GM19035 (cell line): Measurements from ENCODE around the gene ZNF648.
A peak's percentile ranks its signal among the peaks of the same experiment; 100 is the strongest.
"Not testable (repeated sequence)": the region's sequence is repeated elsewhere in the genome, so short reads cannot be mapped to it uniquely, and the experiment has no call there.

ENCODE experiments used
- ATAC-seq: cut with Tn5 transposase; IDR thresholded peaks from one replicate; pipeline ENCODE4 v1.9.1; 2021; ENCODE audit not compliant: unreplicated experiment

The ZNF648 gene, protein sequence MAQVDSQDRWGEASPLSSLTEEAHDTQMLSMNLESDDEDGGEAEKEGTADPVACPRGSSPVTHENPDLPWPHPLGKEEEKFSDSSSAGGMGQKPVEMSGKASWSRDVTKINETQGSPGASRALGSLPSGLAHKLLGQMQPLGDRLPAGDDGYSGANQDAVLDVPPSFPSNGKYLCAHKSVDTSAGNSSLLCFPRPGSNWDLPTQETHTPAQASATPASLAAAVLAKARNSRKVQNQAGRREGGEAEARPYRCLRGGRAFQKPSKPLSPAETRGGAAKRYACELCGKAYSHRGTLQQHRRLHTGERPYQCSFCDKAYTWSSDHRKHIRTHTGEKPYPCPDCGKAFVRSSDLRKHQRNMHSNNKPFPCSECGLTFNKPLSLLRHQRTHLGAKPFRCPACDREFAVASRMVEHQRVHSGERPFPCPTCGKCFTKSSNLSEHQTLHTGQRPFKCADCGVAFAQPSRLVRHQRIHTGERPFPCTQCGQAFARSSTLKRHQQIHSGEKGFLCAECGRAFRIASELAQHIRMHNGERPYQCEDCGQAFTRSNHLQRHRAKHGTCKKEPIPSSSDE

DNA sequence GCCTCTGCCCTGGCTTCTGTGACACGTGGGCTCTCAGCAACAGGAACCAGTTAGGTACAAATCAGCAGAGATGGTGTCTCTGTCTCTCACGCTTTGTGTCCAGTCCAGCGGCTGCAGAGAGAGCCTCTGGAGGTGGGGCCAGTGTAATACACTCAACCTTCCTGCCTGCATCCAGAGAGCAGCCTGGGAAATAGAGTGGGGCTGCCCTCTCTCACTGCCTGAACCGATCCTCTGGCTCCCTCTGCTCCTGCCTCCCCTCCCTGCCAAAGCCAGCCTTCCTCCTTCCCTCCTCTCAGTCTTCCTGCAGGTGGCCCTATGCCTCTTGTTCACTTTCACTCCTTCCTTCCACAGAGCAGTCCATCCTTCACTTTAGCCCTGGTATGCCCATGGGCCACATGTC lies at the start of gene ZNF648:
Gene ZNF648 (minus strand): TSS at position 119 of the 400 bp plus-strand sequence. CDS start 3,702 bp downstream, outside the sequence.
- no peak for ATAC-seq

DNA sequence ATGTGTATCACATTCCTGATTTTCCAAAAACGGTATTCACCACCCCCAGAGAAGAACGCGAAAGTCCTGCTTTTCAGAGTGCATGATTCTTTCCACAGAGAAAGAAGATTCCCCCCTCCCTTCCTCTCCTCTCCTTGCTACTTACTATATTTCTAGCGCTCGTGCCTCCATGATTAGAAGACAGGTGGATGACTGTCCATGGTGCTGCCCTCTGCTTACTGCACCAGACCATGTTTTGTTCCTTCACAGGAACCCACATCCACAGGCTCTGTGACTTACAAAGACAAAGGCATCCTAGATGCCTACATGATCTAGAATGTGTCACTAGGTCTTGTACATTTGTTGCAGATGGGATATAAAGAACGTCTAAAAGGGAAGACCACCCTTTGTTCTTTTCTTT lies 49.1 kb upstream of the ZNF648 start:
- no peak for ATAC-seq

DNA sequence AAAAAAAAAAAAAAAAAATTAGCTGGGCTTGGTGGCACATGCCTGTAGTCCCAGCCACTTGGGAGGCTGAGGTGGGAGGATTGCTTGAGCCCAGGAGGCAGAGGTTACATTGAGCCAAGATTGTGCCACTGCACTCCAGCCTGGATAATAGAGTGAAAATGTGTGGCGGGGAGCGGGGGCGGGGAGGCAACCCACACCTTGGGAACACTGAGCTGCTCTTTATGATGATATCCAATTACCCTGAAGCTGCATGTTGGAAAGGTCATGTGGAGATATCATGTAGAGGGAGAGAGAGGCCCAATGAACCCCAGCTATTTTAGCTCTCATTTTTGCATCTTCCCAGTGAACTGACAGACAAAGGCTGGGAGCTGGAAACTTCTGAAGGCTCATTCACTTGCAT lies 48.3 kb upstream of the ZNF648 start:
- no peak for ATAC-seq

DNA sequence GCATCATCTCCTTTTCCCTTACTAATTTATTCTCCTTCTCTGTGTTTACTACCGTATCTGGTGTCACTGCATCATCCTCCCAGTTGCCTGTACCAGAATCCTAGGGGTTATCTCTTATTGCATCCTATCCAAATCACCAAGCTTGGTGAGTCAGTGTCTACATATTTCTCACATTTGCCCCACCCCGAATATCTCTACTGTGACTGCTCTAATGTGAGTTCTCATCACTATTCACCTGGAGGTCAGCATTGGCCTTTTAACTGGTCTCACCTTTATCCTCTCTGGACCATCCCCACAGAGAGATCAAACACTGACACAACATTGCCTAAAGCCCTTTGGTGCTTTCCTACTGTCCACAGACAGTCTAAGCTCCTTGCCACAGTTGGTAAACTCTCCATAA lies 45.7 kb upstream of the ZNF648 start:
- no peak for ATAC-seq

DNA sequence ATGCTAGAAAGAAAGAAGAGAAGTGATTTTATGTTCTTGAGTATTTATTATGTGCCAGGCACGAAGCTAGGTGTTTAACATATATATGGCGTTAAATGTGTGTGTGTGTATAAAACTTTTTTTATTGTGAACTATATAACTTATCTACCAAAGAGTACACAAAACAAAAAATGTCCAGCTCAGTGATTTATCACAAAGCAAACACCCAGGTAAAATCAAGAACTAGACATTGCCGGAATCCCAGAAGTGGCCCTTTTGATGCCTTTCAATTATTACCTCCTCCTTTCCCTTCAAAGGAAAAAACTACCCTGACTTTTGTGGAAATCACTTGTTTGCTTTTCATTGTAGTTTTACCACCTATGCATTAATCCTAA lies 40.5 kb upstream of the ZNF648 start:
- no peak for ATAC-seq

DNA sequence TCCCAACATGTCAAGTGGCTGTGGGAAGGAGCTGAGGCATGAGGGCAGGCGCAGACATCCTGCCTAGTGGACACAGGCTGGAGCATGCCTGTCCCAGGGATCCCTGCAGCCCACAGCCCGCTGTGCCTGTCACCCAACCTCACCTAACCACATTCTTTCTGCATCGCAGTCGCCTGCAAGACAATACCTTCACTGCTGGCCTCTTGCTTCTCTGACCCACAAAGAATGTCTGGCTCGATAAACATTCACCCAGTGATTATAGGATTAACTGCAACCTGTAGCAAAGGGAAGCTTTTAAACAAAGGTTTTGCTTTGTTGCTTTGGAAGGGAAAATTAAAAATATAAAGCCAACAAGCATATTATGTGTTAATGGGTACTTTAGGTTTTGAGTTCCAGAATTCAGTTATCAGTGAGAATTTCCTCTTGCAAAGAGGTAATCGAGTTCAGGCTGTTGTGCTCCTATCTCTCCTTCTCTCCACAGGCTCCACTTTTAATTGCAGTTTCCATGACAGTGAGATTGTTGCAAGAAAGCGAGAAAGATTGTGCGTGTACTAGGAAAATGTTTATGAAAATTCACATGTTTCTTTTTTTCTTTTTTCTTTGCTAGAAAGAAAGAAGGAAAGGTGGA lies 40.0 kb upstream of the ZNF648 start:
- ATAC-seq, result no peak

- no peak for ATAC-seq
These were observed 36.8 kb upstream of the ZNF648 start for GRCh38 chr1:182098301-182098700.

DNA sequence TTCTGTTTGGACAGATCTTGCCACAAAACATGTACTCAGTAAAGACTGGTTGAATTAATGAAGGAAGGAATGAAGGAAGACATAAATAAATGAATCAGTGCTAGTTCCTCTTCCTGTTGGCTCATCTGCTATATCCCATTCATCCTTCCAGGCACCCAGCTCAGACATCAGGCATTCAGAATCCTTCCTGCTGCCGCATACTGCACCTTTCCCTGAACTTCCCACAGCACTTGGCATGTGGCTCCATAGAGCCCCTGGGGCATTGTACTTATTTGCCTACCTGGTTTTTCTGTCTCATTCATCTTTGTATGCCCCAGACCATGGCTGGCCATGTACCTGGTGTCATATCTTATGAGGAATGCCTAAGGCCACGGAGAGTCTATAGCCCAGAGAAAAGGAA lies 34.4 kb upstream of the ZNF648 start:
- ATAC-seq, result no peak

DNA sequence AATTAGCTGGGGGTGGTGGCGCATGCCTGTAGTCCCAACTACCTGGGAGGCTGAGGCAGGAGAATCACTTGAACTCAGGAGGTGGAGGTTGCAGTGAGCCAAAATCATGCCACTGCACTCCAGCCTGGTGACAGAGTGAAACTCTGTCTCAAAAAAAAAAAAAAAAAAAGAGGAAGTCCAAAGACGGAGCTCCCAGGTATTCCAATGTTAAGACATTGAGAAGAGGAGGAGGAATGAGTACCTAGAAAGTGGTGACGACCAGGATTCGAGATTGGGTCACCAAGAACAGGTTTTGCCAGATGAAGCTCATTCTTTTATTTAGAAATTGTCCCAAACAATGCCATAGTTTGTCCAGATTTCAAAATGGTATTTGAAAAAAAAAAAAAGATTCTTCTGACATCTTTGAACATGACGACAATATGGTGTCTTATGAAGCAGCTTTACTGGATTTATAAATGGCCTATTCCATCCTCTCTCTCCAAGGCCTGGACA lies 33.0 kb upstream of the ZNF648 start:
- ATAC-seq, result not testable (repeated sequence)

- no peak for ATAC-seq
These were observed 32.3 kb upstream of the ZNF648 start for GRCh38 chr1:182093781-182094180.

DNA sequence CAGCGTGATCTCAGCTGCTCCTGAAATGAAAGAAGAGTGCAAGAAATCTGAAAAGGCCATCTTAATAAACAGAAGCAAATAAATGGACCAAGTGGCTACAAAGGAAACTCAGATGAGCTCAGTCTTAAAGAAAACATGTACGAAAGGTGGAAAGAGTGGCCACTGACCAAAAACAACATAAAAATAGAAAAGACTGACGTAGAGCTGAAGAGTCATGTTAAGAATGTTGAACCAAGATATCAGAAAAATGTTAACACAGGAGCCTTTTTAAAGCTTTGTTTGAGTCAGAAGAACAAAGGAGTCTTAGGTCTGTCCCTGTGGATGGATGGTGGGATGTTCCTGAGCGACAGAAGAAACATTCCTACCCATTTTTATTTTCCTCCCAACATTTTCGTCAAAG lies 30.8 kb upstream of the ZNF648 start:
- ATAC-seq, result no peak

GRCh38 chr1:182091083-182091482 lies 29.6 kb upstream of the ZNF648 start:
- no peak for ATAC-seq

DNA sequence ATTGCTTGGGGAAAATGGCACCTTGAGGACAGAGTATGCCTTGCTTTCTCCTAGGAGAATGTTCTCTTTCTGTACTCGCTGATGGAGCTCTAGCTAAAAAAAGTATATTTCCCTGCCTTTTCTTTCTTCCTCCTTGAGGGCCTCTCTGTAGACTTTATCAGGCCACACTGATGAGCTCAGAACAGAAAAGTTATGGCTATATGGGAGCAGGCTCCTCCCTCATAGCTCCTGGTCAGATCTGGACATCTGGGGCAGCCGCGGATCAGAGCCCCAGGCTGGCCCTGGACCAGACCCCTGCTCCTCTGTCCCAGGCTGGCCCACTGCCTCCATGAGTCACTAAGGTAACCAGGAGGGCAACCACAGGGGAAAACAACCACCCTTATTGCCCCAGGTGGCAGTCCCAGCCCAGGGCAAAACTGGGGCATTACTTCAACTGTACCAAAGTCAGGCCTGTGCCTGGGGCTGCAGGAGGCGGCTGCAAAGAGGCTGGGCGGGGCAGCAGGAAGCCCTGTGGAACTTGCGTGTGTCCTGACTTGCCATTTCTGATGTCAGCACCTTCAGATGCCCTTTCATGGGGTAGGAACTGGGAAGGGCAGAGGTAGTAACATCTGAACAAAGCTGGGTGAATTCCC lies 26.3 kb upstream of the ZNF648 start:
- ATAC-seq, result no peak

DNA sequence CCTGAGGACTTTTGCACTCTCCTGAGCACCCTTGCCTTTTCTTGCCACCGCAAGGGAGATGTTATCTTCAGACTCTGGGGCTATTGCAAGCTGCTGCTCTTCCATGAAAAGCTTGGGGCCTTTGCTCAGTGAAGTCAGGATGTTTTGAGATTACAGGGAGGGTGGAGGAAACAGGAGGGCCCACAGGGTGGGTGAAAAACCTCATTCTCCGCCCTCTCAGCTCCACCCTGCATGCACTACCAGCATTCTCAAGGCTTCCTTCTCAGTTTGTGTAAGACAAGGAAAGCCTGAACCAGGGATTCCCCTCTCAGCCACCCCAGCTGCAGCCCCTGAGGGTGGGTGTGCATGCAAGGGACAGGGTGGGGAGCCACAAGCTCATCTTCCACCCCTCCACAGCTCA lies 25.8 kb upstream of the ZNF648 start:
- ATAC-seq, result no peak

DNA sequence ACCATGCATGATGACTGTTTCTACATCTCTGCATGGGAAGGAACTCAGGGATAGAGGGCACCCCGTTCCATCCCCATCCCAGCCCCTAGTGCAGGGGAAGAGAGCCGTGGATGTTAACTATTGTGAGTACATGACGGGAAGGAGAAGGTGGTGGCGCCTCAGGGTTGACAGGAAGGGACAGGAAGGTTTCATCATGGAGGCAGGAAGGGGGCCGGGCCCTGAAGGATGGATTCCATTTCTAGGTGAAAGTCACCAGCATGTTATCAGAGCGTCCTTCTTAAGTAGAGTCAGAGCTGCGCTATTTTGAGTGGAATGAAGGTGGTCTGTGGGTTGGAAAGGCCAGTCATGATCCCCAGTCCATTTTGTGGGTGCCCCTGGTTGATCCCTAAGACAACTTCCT lies 25.1 kb upstream of the ZNF648 start:
- no peak for ATAC-seq

- no peak for ATAC-seq
These were observed 24.6 kb upstream of the ZNF648 start for GRCh38 chr1:182086136-182086535.

DNA sequence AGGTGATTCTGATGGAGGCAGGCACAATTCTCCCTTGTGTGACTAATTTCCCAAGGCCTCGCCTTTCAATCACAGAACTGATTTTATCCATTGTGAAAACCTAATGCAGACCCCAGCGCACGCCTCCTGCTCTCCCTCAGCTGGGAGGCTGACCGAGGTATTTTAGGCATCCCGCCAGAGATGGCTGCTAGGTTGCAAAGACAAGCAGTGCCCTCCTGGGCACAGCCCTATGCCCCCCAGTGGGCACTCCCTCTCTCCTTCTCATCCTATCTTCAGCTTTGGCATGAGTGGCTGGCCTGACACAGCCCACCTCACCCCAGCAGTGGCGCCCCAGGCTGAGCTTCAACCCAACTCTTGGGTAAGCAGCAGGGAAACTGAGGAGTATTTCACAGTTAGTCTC lies 24.2 kb upstream of the ZNF648 start:
- ATAC-seq, result no peak

DNA sequence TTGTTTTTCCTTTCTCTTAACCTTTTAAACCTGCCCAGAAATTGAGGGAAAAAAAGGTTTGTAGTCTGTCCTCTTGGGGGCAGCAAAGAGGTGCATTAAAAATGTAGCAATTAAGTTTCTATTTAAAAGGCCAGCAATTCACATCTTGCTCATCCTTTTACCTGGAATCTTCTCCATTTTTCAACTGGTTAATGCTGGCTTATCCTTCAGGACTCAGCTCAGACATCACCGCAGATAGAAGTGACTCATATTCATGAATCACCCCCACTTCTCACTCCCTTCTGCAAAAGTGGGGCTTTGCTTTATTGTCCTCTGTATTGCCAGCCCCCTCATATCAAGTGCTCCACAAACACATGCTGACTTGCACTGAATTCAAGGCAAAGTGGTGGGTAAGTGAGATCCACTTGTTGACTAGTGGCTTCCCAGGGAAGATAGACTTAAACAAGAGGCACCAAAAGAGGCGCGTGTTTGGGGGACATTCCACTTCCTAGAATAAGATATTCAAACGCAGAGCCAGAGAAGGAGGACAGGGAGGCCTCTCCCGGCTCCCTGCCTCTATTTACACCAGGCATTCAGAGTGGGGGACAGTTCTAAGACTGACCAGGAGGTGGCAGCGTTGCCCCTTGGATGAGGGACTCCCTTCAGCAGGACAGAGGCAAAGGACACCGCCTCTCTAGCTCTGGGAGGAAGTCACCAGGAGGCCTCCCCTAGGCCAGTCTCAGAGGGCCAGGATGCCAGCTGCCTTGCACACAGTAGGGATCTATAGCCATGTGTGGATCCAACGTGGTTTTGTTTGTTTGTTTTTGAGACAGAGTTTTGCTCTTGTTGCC lies 23.2 kb upstream of the ZNF648 start:
- ATAC-seq, result peak; percentile 57

DNA sequence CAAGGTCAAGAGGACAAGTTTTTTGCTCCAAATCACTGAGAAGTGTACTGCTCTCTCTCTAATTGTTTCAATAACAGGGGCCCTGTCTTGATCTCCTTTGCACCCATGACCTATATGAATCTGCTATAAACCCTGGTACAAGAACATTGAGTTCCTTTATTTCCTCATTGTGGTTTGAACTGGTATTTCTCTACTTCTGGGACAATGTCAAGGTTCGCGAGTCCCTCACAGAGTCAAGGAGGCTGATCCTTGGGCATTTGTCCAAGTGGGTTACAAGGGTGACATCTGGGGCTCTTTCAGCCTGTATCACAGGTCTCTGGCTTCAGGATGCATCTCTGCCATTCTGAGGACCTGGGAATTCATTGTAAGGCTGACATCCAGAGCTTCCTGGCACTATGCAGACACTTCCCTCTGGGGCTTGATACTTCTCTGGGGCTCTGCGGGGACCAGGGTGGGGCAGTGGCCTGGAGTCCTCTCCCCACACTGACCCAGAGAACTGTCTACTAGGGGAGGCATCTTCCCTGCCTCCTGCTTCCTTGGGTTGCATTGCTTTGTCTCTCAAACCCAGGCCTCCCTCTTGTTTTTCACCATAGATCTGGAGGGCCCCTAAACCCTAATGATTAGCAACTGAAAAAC lies 22.5 kb upstream of the ZNF648 start:
- ATAC-seq, result no peak

DNA sequence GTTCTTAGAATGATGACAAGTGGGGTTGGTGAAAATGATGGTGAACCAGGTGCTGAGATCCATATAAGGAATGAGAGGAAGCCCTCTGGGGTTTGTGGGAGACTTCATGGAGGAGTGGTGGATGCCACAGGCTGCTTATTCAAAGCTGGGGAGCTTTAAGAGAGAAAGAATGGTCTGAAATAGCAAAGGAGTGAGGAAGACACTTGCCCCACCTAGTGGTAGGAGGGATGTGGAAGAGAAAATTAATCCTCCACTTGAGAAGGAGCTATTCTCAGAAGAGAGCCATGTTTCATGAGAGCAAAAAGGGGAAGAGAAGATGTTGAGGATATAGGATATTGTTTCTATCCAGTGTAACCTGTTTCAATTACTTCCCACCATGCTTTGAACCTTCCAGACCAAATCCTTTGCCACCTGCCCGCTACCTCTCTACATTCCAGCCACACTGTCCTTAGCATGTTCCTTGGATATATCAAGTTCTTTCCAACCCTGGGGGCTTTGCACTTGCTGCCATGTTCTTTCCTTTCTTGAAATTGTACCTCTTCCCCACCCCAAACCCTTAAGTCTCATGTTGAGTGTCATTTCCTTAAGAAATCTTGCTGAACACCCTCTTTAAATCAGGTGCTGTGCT lies 19.6 kb upstream of the ZNF648 start:
- ATAC-seq, result no peak
